HEK293 (cell line): ENCODE results near the gene GHRHR.

Experiments used
- CTCF ChIA-PET: fragments of 350-600 bp; formaldehyde crosslinking; extraction: SDS; loops from one replicate; lab custom pipeline; 2021; ENCODE audit warnings: antibody characterized with exemption; lab: Yijun Ruan, JAX
- POLR2A ChIA-PET: fragments of 300-600 bp; formaldehyde crosslinking; extraction: SDS; loops from one replicate; lab custom pipeline; 2020; ENCODE audit warnings: antibody characterized with exemption, inconsistent platforms; lab: Yijun Ruan, JAX
- H3K27ac ChIP-seq: fragments of 200-500 bp; sonication (Bioruptor generic); 2 replicates; pipeline ENCODE4 v1.5.1; 2014; ENCODE audit warnings: low read depth, low read length, control low read depth, inconsistent platforms; ENCODE audit errors: extremely low read depth
- H3K36me3 ChIP-seq, 2 experiments: fragments of 200-500 bp in 1 of 2; sonication (Bioruptor generic) in 1 of 2; 1 replicate in 1 of 2; 2 replicates in 1 of 2; pipeline ENCODE4 v1.5.1; 2014 to 2017; ENCODE audit warnings: inconsistent platforms in 2 of 2, low read length in 2 of 2; ENCODE audit not compliant: control insufficient read depth in 2 of 2, insufficient read depth in 1 of 2
- H3K4me1 ChIP-seq: fragments of 200-500 bp; sonication (Bioruptor generic); 2 replicates; pipeline ENCODE4 v1.5.1; 2014; ENCODE audit warnings: mild to moderate bottlenecking, low read length, inconsistent platforms; ENCODE audit not compliant: control insufficient read depth, insufficient read depth
- H3K4me3 ChIP-seq: 2 replicates; pipeline ENCODE4 v1.5.1; 2011; ENCODE audit warnings: low read depth, mild to moderate bottlenecking, control low read depth, low read length, moderate library complexity
- H3K9me3 ChIP-seq: fragments of 200-500 bp; sonication (Bioruptor generic); 2 replicates; pipeline ENCODE4 v1.5.1; 2014; ENCODE audit warnings: low read depth, low read length, inconsistent platforms; ENCODE audit not compliant: control insufficient read depth, insufficient read depth
- KLF16 ChIP-seq: fragments of 450-650 bp; formaldehyde crosslinking; IDR thresholded peaks from 2 replicates; pipeline ENCODE4 v1.5.1; 2017; ENCODE audit warnings: missing biosample characterization, missing genetic modification characterization
- RBAK ChIP-seq: fragments of 450-650 bp; formaldehyde crosslinking; IDR thresholded peaks from 2 replicates; pipeline ENCODE4 v1.5.1; 2016; ENCODE audit warnings: missing biosample characterization, missing genetic modification characterization
- ZBTB17 ChIP-seq: fragments of 450-650 bp; formaldehyde crosslinking; IDR thresholded peaks from 2 replicates; pipeline ENCODE4 v1.5.1; 2016; ENCODE audit warnings: missing biosample characterization, missing genetic modification characterization
- ZFP41 ChIP-seq: fragments of 450-650 bp; formaldehyde crosslinking; IDR thresholded peaks from 2 replicates; pipeline ENCODE4 v1.5.1; 2016; ENCODE audit warnings: missing biosample characterization, missing genetic modification characterization, borderline replicate concordance
- ZNF114 ChIP-seq: fragments of 450-650 bp; formaldehyde crosslinking; IDR thresholded peaks from 2 replicates; pipeline ENCODE4 v1.5.0; 2017; ENCODE audit warnings: missing biosample characterization, missing genetic modification characterization
- ZNF146 ChIP-seq: fragments of 450-650 bp; formaldehyde crosslinking; IDR thresholded peaks from 2 replicates; pipeline ENCODE4 v1.5.1; 2016; ENCODE audit warnings: missing biosample characterization, missing genetic modification characterization
- ZNF19 ChIP-seq: fragments of 450-650 bp; formaldehyde crosslinking; IDR thresholded peaks from 2 replicates; pipeline ENCODE4; 2016; ENCODE audit warnings: missing biosample characterization, missing genetic modification characterization, low read depth
- ZNF292 ChIP-seq: fragments of 450-650 bp; formaldehyde crosslinking; IDR thresholded peaks from 2 replicates; pipeline ENCODE4 v1.5.1; 2016; ENCODE audit warnings: low read depth, missing biosample characterization, missing genetic modification characterization, borderline replicate concordance
- ZNF335 ChIP-seq: fragments of 450-650 bp; formaldehyde crosslinking; conservative IDR thresholded peaks from 2 replicates; pipeline ENCODE4 v1.5.1; 2016; ENCODE audit warnings: missing biosample characterization, missing genetic modification characterization
- ZNF37A ChIP-seq: fragments of 450-650 bp; IDR thresholded peaks from 2 replicates; pipeline ENCODE4 v1.5.1; 2018; ENCODE audit warnings: missing biosample characterization, missing genetic modification characterization
- ZNF514 ChIP-seq: fragments of 450-650 bp; formaldehyde crosslinking; IDR thresholded peaks from 2 replicates; pipeline ENCODE4 v1.5.1; 2016; ENCODE audit warnings: missing biosample characterization, missing genetic modification characterization
- ZNF548 ChIP-seq: fragments of 450-650 bp; formaldehyde crosslinking; IDR thresholded peaks from 2 replicates; pipeline ENCODE4 v1.5.1; 2016; ENCODE audit warnings: missing biosample characterization, missing genetic modification characterization
- ZNF560 ChIP-seq: fragments of 450-650 bp; formaldehyde crosslinking; IDR thresholded peaks from 2 replicates; pipeline ENCODE4 v1.5.1; 2017; ENCODE audit warnings: missing biosample characterization, missing genetic modification characterization, borderline replicate concordance
- ZNF600 ChIP-seq: fragments of 450-650 bp; formaldehyde crosslinking; IDR thresholded peaks from 2 replicates; pipeline ENCODE4 v1.5.1; 2016; ENCODE audit warnings: missing biosample characterization, missing genetic modification characterization
- ZNF664 ChIP-seq: fragments of 450-650 bp; formaldehyde crosslinking; IDR thresholded peaks from 2 replicates; pipeline ENCODE4 v1.5.1; 2016; ENCODE audit warnings: missing biosample characterization, missing genetic modification characterization
- ZNF768 ChIP-seq: fragments of 450-650 bp; formaldehyde crosslinking; IDR thresholded peaks from 2 replicates; pipeline ENCODE4 v1.5.1; 2018; ENCODE audit warnings: missing biosample characterization, mild to moderate bottlenecking, missing genetic modification characterization
- ZNF776 ChIP-seq: fragments of 450-650 bp; formaldehyde crosslinking; IDR thresholded peaks from 2 replicates; pipeline ENCODE4 v1.5.0; 2017; ENCODE audit warnings: missing biosample characterization, missing genetic modification characterization, borderline replicate concordance
- ZNF843 ChIP-seq: fragments of 450-650 bp; formaldehyde crosslinking; IDR thresholded peaks from 2 replicates; pipeline ENCODE4 v1.5.1; 2016; ENCODE audit warnings: missing biosample characterization, missing genetic modification characterization
- ZSCAN30 ChIP-seq: fragments of 450-650 bp; IDR thresholded peaks from 2 replicates; pipeline ENCODE4 v1.5.1; 2018; ENCODE audit warnings: missing biosample characterization, mild to moderate bottlenecking, missing genetic modification characterization, moderate library complexity
- TF ChIP-seq, protein P1 (sequence below): fragments of 450-650 bp; formaldehyde crosslinking; IDR thresholded peaks from 2 replicates; pipeline ENCODE4 v1.5.1; 2016; ENCODE audit warnings: missing biosample characterization, missing genetic modification characterization
- TF ChIP-seq, protein P2 (sequence below): fragments of 450-650 bp; formaldehyde crosslinking; IDR thresholded peaks from 2 replicates; pipeline ENCODE4 v1.5.1; 2017; ENCODE audit warnings: missing biosample characterization, missing genetic modification characterization
- TF ChIP-seq, protein P3 (sequence below): fragments of 450-650 bp; formaldehyde crosslinking; IDR thresholded peaks from 2 replicates; pipeline ENCODE4 v1.5.1; 2016; ENCODE audit warnings: missing biosample characterization, missing genetic modification characterization
- TF ChIP-seq, protein P4 (sequence below): fragments of 450-650 bp; formaldehyde crosslinking; IDR thresholded peaks from 2 replicates; pipeline ENCODE4 v1.5.1; 2017; ENCODE audit warnings: missing biosample characterization, mild to moderate bottlenecking, missing genetic modification characterization, moderate library complexity
- TF ChIP-seq, protein P5 (sequence below): fragments of 450-650 bp; formaldehyde crosslinking; IDR thresholded peaks from 2 replicates; pipeline ENCODE4 v1.5.1; 2016; ENCODE audit warnings: missing biosample characterization, missing genetic modification characterization
- TF ChIP-seq, protein P6 (sequence below): fragments of 450-650 bp; formaldehyde crosslinking; IDR thresholded peaks from 2 replicates; pipeline ENCODE4 v1.5.1; 2017; ENCODE audit warnings: missing biosample characterization, missing genetic modification characterization

The GHRHR gene

DNA sequence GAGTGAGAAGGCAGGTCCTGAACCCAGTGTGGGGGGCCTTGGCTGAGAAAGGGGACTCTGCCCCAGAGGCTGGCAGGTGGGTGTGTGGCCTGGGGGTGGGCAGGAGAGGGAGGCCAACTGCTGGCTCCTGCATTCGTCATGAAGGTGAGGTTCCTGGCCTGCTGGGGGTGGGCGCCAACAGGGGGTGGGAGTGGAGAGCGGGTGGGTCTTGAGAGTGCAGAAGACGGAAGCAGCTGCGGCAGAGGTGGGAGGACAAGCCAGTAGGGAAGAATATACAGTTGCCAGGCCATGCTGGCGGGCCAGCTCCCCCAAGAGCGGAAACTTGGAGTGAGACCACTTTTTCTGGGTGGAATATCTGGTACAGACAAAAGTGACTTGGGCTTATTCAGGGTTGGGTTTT, 23.4 kb downstream of the GHRHR start (continued):
- no peak for TF ChIP-seq KLF16 (tag by site-specific recombination)
- TF ChIP-seq, protein P1, sequence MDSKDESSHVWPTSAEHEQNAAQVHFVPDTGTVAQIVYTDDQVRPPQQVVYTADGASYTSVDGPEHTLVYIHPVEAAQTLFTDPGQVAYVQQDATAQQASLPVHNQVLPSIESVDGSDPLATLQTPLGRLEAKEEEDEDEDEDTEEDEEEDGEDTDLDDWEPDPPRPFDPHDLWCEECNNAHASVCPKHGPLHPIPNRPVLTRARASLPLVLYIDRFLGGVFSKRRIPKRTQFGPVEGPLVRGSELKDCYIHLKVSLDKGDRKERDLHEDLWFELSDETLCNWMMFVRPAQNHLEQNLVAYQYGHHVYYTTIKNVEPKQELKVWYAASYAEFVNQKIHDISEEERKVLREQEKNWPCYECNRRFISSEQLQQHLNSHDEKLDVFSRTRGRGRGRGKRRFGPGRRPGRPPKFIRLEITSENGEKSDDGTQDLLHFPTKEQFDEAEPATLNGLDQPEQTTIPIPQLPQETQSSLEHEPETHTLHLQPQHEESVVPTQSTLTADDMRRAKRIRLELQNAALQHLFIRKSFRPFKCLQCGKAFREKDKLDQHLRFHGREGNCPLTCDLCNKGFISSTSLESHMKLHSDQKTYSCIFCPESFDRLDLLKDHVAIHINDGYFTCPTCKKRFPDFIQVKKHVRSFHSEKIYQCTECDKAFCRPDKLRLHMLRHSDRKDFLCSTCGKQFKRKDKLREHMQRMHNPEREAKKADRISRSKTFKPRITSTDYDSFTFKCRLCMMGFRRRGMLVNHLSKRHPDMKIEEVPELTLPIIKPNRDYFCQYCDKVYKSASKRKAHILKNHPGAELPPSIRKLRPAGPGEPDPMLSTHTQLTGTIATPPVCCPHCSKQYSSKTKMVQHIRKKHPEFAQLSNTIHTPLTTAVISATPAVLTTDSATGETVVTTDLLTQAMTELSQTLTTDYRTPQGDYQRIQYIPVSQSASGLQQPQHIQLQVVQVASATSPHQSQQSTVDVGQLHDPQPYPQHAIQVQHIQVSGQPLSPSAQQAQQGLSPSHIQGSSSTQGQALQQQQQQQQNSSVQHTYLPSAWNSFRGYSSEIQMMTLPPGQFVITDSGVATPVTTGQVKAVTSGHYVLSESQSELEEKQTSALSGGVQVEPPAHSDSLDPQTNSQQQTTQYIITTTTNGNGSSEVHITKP (tag by site-specific recombination): no peak
- no peak for TF ChIP-seq ZNF514 (tag by site-specific recombination)
- no peak for TF ChIP-seq RBAK (tag by site-specific recombination)
- TF ChIP-seq, protein P2, sequence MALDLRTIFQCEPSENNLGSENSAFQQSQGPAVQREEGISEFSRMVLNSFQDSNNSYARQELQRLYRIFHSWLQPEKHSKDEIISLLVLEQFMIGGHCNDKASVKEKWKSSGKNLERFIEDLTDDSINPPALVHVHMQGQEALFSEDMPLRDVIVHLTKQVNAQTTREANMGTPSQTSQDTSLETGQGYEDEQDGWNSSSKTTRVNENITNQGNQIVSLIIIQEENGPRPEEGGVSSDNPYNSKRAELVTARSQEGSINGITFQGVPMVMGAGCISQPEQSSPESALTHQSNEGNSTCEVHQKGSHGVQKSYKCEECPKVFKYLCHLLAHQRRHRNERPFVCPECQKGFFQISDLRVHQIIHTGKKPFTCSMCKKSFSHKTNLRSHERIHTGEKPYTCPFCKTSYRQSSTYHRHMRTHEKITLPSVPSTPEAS (tag by site-specific recombination): no peak
- no peak for TF ChIP-seq ZNF146 (tag by site-specific recombination)
- no peak for TF ChIP-seq ZNF560
- no peak for TF ChIP-seq ZNF600
- TF ChIP-seq, protein P3, sequence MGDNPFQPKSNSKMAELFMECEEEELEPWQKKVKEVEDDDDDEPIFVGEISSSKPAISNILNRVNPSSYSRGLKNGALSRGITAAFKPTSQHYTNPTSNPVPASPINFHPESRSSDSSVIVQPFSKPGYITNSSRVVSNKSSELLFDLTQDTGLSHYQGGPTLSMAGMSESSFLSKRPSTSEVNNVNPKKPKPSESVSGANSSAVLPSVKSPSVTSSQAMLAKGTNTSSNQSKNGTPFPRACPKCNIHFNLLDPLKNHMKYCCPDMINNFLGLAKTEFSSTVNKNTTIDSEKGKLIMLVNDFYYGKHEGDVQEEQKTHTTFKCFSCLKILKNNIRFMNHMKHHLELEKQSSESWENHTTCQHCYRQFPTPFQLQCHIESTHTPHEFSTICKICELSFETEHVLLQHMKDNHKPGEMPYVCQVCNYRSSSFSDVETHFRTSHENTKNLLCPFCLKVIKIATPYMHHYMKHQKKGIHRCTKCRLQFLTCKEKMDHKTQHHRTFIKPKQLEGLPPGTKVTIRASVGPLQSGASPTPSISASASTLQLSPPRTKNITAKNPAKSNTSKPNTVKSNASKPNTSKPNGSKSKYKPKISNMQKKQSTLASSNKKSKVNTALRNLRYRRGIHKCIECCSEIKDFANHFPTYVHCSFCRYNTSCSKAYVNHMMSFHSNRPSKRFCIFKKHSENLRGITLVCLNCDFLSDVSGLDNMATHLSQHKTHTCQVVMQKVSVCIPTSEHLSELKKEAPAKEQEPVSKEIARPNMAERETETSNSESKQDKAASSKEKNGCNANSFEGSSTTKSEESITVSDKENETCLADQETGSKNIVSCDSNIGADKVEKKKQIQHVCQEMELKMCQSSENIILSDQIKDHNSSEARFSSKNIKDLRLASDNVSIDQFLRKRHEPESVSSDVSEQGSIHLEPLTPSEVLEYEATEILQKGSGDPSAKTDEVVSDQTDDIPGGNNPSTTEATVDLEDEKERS: no peak
- TF ChIP-seq ZNF664 (tag by site-specific recombination): no peak
- TF ChIP-seq ZFP41 (tag by site-specific recombination): no peak

DNA sequence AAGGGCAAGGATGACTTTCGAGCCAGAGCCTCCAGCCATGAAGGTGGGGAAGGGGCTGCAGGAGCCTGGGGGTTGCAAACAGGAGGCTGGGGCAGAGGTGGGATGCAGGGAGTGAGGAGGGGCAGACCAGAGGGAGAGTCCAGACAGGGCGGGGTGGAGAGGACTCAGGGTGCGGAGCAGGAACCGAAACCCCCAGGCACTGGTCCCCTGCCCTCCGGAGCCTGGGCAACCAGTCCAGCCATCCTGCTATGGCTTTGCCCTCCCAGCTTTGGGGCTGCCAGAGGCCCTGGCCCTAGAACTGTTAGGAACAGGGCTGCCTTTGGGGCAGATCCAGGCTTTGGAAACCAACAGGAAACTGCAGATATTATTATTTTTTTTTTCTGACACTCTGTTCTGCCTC, 24.2 kb downstream of the GHRHR start:
- Histone ChIP-seq H3K36me3 (no peaks in the 10 kb centered on the region), H3K27ac (no peak overlapping the region), H3K4me1 (no peaks in the 10 kb centered on the region), H3K9me3 (no peaks in the 10 kb centered on the region), H3K4me3 (no peak overlapping the region)
- CTCF ChIA-PET: interaction anchor here (0.6 kb wide), 1 partner anchor 166 kb away, joined by 4 read pairs; no protein-coding TSS in a partner anchor
- POLR2A ChIA-PET: no interaction called here
- no peak for TF ChIP-seq ZNF843 (tag by site-specific recombination)
- TF ChIP-seq ZNF768 (tag by site-specific recombination): no peak
- TF ChIP-seq, protein P4, sequence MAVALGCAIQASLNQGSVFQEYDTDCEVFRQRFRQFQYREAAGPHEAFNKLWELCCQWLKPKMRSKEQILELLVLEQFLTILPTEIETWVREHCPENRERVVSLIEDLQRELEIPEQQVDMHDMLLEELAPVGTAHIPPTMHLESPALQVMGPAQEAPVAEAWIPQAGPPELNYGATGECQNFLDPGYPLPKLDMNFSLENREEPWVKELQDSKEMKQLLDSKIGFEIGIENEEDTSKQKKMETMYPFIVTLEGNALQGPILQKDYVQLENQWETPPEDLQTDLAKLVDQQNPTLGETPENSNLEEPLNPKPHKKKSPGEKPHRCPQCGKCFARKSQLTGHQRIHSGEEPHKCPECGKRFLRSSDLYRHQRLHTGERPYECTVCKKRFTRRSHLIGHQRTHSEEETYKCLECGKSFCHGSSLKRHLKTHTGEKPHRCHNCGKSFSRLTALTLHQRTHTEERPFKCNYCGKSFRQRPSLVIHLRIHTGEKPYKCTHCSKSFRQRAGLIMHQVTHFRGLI (tag by site-specific recombination): no peak
- no peak for TF ChIP-seq ZNF776 (tag by site-specific recombination)
- no peak for TF ChIP-seq ZNF114
- TF ChIP-seq ZNF19: no peak
- TF ChIP-seq, protein P5, sequence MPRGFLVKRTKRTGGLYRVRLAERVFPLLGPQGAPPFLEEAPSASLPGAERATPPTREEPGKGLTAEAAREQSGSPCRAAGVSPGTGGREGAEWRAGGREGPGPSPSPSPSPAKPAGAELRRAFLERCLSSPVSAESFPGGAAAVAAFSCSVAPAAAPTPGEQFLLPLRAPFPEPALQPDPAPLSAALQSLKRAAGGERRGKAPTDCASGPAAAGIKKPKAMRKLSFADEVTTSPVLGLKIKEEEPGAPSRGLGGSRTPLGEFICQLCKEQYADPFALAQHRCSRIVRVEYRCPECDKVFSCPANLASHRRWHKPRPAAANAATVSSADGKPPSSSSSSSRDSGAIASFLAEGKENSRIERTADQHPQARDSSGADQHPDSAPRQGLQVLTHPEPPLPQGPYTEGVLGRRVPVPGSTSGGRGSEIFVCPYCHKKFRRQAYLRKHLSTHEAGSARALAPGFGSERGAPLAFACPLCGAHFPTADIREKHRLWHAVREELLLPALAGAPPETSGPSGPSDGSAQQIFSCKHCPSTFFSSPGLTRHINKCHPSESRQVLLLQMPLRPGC: no peak
- TF ChIP-seq, protein P6, sequence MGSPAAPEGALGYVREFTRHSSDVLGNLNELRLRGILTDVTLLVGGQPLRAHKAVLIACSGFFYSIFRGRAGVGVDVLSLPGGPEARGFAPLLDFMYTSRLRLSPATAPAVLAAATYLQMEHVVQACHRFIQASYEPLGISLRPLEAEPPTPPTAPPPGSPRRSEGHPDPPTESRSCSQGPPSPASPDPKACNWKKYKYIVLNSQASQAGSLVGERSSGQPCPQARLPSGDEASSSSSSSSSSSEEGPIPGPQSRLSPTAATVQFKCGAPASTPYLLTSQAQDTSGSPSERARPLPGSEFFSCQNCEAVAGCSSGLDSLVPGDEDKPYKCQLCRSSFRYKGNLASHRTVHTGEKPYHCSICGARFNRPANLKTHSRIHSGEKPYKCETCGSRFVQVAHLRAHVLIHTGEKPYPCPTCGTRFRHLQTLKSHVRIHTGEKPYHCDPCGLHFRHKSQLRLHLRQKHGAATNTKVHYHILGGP (tag by site-specific recombination): no peak
- no peak for TF ChIP-seq ZNF335 (tag by site-specific recombination)
- no peak for TF ChIP-seq ZSCAN30
- TF ChIP-seq ZNF37A (tag by site-specific recombination): no peak
- no peak for TF ChIP-seq ZBTB17 (tag by site-specific recombination)
- no peak for TF ChIP-seq ZNF292
- TF ChIP-seq ZNF548 (tag by site-specific recombination): no peak
